SU-DHL-6 (cell line): ENCODE data around the gene RAB6B.

Experiments used
- EZH2phosphoT487 ChIP-seq: fragments of 200-600 bp; sonication (generic), shearing (Covaris generic); conservative IDR thresholded peaks from 2 replicates; pipeline ENCODE4 v1.6.1; 2018; ENCODE audit warnings: mild to moderate bottlenecking, antibody characterized with exemption, low read length, moderate library complexity, mixed read lengths
- TF ChIP-seq, protein P1 (sequence below): fragments of 200-600 bp; sonication (generic); IDR thresholded peaks from one replicate; pipeline ENCODE4 v1.5.1; 2017; ENCODE audit warnings: antibody characterized with exemption, mild to moderate bottlenecking, low read length, moderate library complexity; ENCODE audit not compliant: insufficient read depth, poor library complexity, severe bottlenecking

DNA sequence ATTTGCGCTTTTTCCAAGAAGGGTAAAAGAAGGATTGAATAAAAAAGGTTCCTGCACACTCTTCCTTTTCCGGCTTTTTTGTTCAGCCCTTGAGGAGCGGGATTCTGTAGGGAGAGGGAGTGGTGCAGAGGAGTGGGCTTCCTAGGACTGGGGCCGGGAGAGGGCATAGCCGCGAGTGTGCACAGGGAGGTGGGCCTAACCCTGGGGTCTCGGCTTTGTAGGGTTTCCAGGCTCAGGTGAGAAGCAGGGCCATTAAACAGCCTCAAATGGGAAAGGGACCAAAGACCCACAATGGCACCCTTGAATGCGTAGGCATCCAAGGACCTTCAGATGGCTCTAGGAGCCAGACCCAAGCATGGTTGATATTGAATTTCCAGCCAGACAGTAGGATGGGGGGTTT lies 35.4 kb upstream of the RAB6B start:
- TF ChIP-seq, protein P1, sequence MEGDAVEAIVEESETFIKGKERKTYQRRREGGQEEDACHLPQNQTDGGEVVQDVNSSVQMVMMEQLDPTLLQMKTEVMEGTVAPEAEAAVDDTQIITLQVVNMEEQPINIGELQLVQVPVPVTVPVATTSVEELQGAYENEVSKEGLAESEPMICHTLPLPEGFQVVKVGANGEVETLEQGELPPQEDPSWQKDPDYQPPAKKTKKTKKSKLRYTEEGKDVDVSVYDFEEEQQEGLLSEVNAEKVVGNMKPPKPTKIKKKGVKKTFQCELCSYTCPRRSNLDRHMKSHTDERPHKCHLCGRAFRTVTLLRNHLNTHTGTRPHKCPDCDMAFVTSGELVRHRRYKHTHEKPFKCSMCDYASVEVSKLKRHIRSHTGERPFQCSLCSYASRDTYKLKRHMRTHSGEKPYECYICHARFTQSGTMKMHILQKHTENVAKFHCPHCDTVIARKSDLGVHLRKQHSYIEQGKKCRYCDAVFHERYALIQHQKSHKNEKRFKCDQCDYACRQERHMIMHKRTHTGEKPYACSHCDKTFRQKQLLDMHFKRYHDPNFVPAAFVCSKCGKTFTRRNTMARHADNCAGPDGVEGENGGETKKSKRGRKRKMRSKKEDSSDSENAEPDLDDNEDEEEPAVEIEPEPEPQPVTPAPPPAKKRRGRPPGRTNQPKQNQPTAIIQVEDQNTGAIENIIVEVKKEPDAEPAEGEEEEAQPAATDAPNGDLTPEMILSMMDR: no peak
- no peak for TF ChIP-seq EZH2phosphoT487
